ENCODE results near the gene PLAAT4.
"Not testable (repeated sequence)": the region's sequence is repeated elsewhere in the genome, so short reads cannot be mapped to it uniquely, and the experiment has no call there.

The PLAAT4 gene

GRCh38 chr11:63572026-63572688 is 35.5 kb downstream of the PLAAT4 start:
- DNase-seq (ENCODE audit: low spot score): peak; percentile 40

GRCh38 chr11:63573881-63574855 is 37.6 kb downstream of the PLAAT4 start:
- no peak for DNase-seq (ENCODE audit: low spot score)

- no peak for DNase-seq (ENCODE audit: low spot score)
Observed at GRCh38 chr11:63574856-63575602, 38.4 kb downstream of the PLAAT4 start.

GRCh38 chr11:63578882-63579281 is 42.3 kb downstream of the PLAAT4 start:
- not testable (repeated sequence) for DNase-seq (ENCODE audit: low spot score)

- not testable (repeated sequence) for DNase-seq (ENCODE audit: low spot score)
Observed at GRCh38 chr11:63581224-63581623, 44.6 kb downstream of the PLAAT4 start.

GRCh38 chr11:63583357-63583677 is 46.7 kb downstream of the PLAAT4 start:
- no peak for DNase-seq (ENCODE audit: low spot score)

- DNase-seq (ENCODE audit: low spot score): no peak
Observed at GRCh38 chr11:63586451-63587166, 50.0 kb downstream of the PLAAT4 start.

GRCh38 chr11:63589000-63589399 is 52.4 kb downstream of the PLAAT4 start:
- DNase-seq (ENCODE audit: low spot score): no peak

GRCh38 chr11:63590024-63590788 is 53.6 kb downstream of the PLAAT4 start:
- DNase-seq (ENCODE audit: low spot score): no peak

GRCh38 chr11:63592975-63593395 is 56.4 kb downstream of the PLAAT4 start:
- DNase-seq (ENCODE audit: low spot score): peak; percentile 31

- no peak for DNase-seq (ENCODE audit: low spot score)
Observed at GRCh38 chr11:63595296-63595695, 58.7 kb downstream of the PLAAT4 start.

Measured in NAMALWA (cell line).